HG03442 (cell line): ENCODE results near the gene GRAMD1A.
A peak's percentile ranks its signal among the peaks of the same experiment; 100 is the strongest.
"Not testable (repeated sequence)": the region's sequence is repeated elsewhere in the genome, so short reads cannot be mapped to it uniquely, and the experiment has no call there.

Source experiments
- ATAC-seq: cut with Tn5 transposase; IDR thresholded peaks from one replicate; pipeline ENCODE4 v1.9.1; 2021; ENCODE audit warnings: mild to moderate bottlenecking, moderate library complexity; ENCODE audit not compliant: unreplicated experiment

Gene GRAMD1A

GRCh38 chr19:34999498-35000337 is at the start of gene GRAMD1A:
Gene GRAMD1A, plus strand, starts transcription at chr19:35000323. Its CDS starts 156 bp downstream, at chr19:35000479.
- peak; percentile 51 for ATAC-seq

- no peak for ATAC-seq
These were observed 47.0 kb upstream of the GRAMD1A start for GRCh38 chr19:34953092-34953491.

- ATAC-seq, result no peak
These were observed 42.0 kb upstream of the GRAMD1A start for GRCh38 chr19:34957830-34958751.

GRCh38 chr19:34959021-34959420 is 41.1 kb upstream of the GRAMD1A start:
- no peak for ATAC-seq

GRCh38 chr19:34960103-34960805 is 39.9 kb upstream of the GRAMD1A start:
- no peak for ATAC-seq

- no peak for ATAC-seq
These were observed 39.0 kb upstream of the GRAMD1A start for GRCh38 chr19:34960940-34961679.

- ATAC-seq, result no peak
These were observed 38.1 kb upstream of the GRAMD1A start for GRCh38 chr19:34961775-34962686.

GRCh38 chr19:34962687-34963572 is 37.2 kb upstream of the GRAMD1A start:
- no peak for ATAC-seq

GRCh38 chr19:34963573-34964406 is 36.3 kb upstream of the GRAMD1A start, which contains the start of gene ZNF792:
Gene ZNF792, minus strand, starts transcription at chr19:34964229. Its CDS starts 567 bp downstream, at chr19:34963662.
- peak; percentile 63 for ATAC-seq

GRCh38 chr19:34964598-34964997 is 35.5 kb upstream of the GRAMD1A start:
- ATAC-seq, result no peak

- ATAC-seq, result not testable (repeated sequence)
These were observed 34.6 kb upstream of the GRAMD1A start for GRCh38 chr19:34965505-34965904.

GRCh38 chr19:34967551-34967950 is 32.6 kb upstream of the GRAMD1A start:
- ATAC-seq, result no peak

GRCh38 chr19:34969721-34970120 is 30.4 kb upstream of the GRAMD1A start:
- ATAC-seq, result no peak

- ATAC-seq, result not testable (repeated sequence)
These were observed 29.8 kb upstream of the GRAMD1A start for GRCh38 chr19:34970185-34970780.

GRCh38 chr19:34972163-34972705 is 27.9 kb upstream of the GRAMD1A start:
- ATAC-seq, result no peak

- no peak for ATAC-seq
These were observed 25.5 kb upstream of the GRAMD1A start for GRCh38 chr19:34974646-34975045.

GRCh38 chr19:34975056-34975455 is 25.1 kb upstream of the GRAMD1A start:
- ATAC-seq, result no peak
